Measurements from ENCODE around the gene FADS2.

- TF ChIP-seq EZH2phosphoT487 (conservative IDR thresholded peaks at IDR 0.05; ENCODE audit: low read length): no peak
- TF ChIP-seq CTCF (IDR thresholded peaks at IDR 0.05; ENCODE audit: insufficient read depth, low read length, poor library complexity, severe bottlenecking): no peak
Measured at GRCh38 chr11:61778357-61778886, 49.7 kb upstream of the FADS2 start.

All from SU-DHL-6 (cell line).